Measurements from ENCODE around the gene DDI2. TPM values are rescaled to one million over a fixed set of nuclear protein-coding genes. Genes with fewer than 3 reads are reported as not detected.

Gene DDI2
- polyA plus RNA-seq, 1 donor from 2014 or later, result 3.8 TPM

- H3K4me3 ChIP-seq (ENCODE audit: low read length), result no peak overlapping the region
- TF ChIP-seq POLR2AphosphoS5 (IDR thresholded peaks at IDR 0.05) (no peak), EP300 (conservative IDR thresholded peaks at IDR 0.05; ENCODE audit: poor library complexity, severe bottlenecking) (no peak), REST (IDR thresholded peaks at IDR 0.05; ENCODE audit: borderline replicate concordance) (no peak), SMC3 (conservative IDR thresholded peaks at IDR 0.05; ENCODE audit: poor library complexity) (no peak), MXI1 (conservative IDR thresholded peaks at IDR 0.05; ENCODE audit: poor library complexity, severe bottlenecking) (no peak), CTCF (IDR thresholded peaks at IDR 0.05; ENCODE audit: poor library complexity, severe bottlenecking) (no peak), TAF1 (IDR thresholded peaks at IDR 0.05; ENCODE audit: low read depth) (no peak), RAD21 (conservative IDR thresholded peaks at IDR 0.05) (no peak), EZH2 (IDR thresholded peaks at IDR 0.05; ENCODE audit: borderline replicate concordance, insufficient read depth, low read length, poor library complexity, severe bottlenecking) (no peak)
- no peak overlapping the region for H3K4me2 ChIP-seq (ENCODE audit: low read length)
- no peaks in the 10 kb centered on the region for H3K9me2 ChIP-seq (ENCODE audit: insufficient read depth, low read length)
- H3K27me3 ChIP-seq (ENCODE audit: insufficient read depth, low read depth, low read length), result no peaks in the 10 kb centered on the region
- no peaks in the 10 kb centered on the region for H3F3A ChIP-seq (ENCODE audit: insufficient read depth, low read length, poor library complexity, severe bottlenecking)
- H3K36me3 ChIP-seq (ENCODE audit: insufficient read depth, low read length), result no peaks in the 10 kb centered on the region
- no peak overlapping the region for H3K9ac ChIP-seq (ENCODE audit: low read length)
- H3K27ac ChIP-seq (ENCODE audit: low read length), result no peak overlapping the region
- H3K9me3 ChIP-seq (ENCODE audit: low read length), result no peaks in the 10 kb centered on the region
- H2AFZ ChIP-seq (ENCODE audit: low read depth, low read length), result no peak overlapping the region
- H4K20me1 ChIP-seq (ENCODE audit: insufficient read depth), result no peaks in the 10 kb centered on the region
- no peaks in the 10 kb centered on the region for H3K79me2 ChIP-seq (replicated peaks; ENCODE audit: insufficient read depth, low read length)
These were observed 22.0 kb downstream of the DDI2 start for GRCh38 chr1:15639262-15639661.

- no peak overlapping the region for H3K9ac ChIP-seq (ENCODE audit: low read length)
- H3K79me2 ChIP-seq (replicated peaks; ENCODE audit: insufficient read depth, low read length), result no peaks in the 10 kb centered on the region
- no peaks in the 10 kb centered on the region for H3K9me3 ChIP-seq (ENCODE audit: low read length)
- no peaks in the 10 kb centered on the region for H3F3A ChIP-seq (ENCODE audit: insufficient read depth, low read length, poor library complexity, severe bottlenecking)
- H3K4me2 ChIP-seq (ENCODE audit: low read length), result no peak overlapping the region
- no peaks in the 10 kb centered on the region for H3K9me2 ChIP-seq (ENCODE audit: insufficient read depth, low read length)
- no peak overlapping the region for H3K4me3 ChIP-seq (ENCODE audit: low read length)
- H3K27ac ChIP-seq (ENCODE audit: low read length), result no peak overlapping the region
- H3K36me3 ChIP-seq (ENCODE audit: insufficient read depth, low read length), result no peaks in the 10 kb centered on the region
- TF ChIP-seq EZH2 (IDR thresholded peaks at IDR 0.05; ENCODE audit: borderline replicate concordance, insufficient read depth, low read length, poor library complexity, severe bottlenecking), result no peak
- no peak for TF ChIP-seq MXI1 (conservative IDR thresholded peaks at IDR 0.05; ENCODE audit: poor library complexity, severe bottlenecking)
- TF ChIP-seq RAD21 (conservative IDR thresholded peaks at IDR 0.05), result no peak
- TF ChIP-seq REST (IDR thresholded peaks at IDR 0.05; ENCODE audit: borderline replicate concordance), result no peak
- TF ChIP-seq CTCF (IDR thresholded peaks at IDR 0.05; ENCODE audit: poor library complexity, severe bottlenecking), result no peak
- TF ChIP-seq TAF1 (IDR thresholded peaks at IDR 0.05; ENCODE audit: low read depth), result no peak
- TF ChIP-seq POLR2AphosphoS5 (IDR thresholded peaks at IDR 0.05), result no peak
- no peaks in the 10 kb centered on the region for H4K20me1 ChIP-seq (ENCODE audit: insufficient read depth)
- H2AFZ ChIP-seq (ENCODE audit: low read depth, low read length), result no peak overlapping the region
- H3K27me3 ChIP-seq (ENCODE audit: insufficient read depth, low read depth, low read length), result no peaks in the 10 kb centered on the region
These were observed 22.7 kb downstream of the DDI2 start for GRCh38 chr1:15639931-15640330.

All from neural cell (in vitro differentiated cells).